Endothelial cell of umbilical vein (primary cell): ENCODE data around the gene KIF17. TPM values are rescaled to one million over a fixed set of nuclear protein-coding genes. Genes with fewer than 3 reads are reported as not detected.
A peak's percentile ranks its signal among the peaks of the same experiment; 100 is the strongest.

Experiments used
- BruUV-seq: library from RNA; stranded (reverse); fragments of 400-500 nt; replicated peaks from 2 replicates; lab custom pipeline; 2021; lab: Mats Ljungman, UMichigan
- CTCF ChIA-PET: fragments of 300-600, 350-600 bp; sonication (Branson Sonifier 250); formaldehyde crosslinking; loops from one replicate; lab custom pipeline; 2021; ENCODE audit warnings: antibody characterized with exemption, inconsistent platforms; lab: Charles Lee
- POLR2A ChIA-PET: fragments of 300-600, 350-600 bp; sonication (Branson Sonifier 250); formaldehyde crosslinking; loops from one replicate; lab custom pipeline; 2021; ENCODE audit warnings: antibody characterized with exemption, inconsistent platforms; lab: Charles Lee
- DNase-seq: peaks from one replicate; pipeline ENCODE4 v3.0.0-alpha.2; 2011; ENCODE audit warnings: low read depth, low spot score
- FAIRE-seq: peaks from 2 replicates; lab custom pipeline; 2011; peaks lifted over from hg19 to GRCh38; lab: Jason Lieb, UNC
- H2AFZ ChIP-seq: 2 replicates; pipeline ENCODE4 v1.6.0; 2012; ENCODE audit warnings: low read depth, low read length, control low read depth, inconsistent platforms
- H3K27ac ChIP-seq: 2 replicates; pipeline ENCODE4 v1.5.1; 2011; ENCODE audit warnings: low read depth, mild to moderate bottlenecking, control low read depth, low read length, moderate library complexity; ENCODE audit not compliant: insufficient read depth
- H3K27me3 ChIP-seq, 2 experiments: 2 replicates each; pipeline versions ENCODE4 v1.6.0 to v1.6.1; 2011; ENCODE audit warnings: low read length in 2 of 2, mixed read lengths in 1 of 2; ENCODE audit not compliant: control insufficient read depth in 2 of 2, insufficient read depth in 2 of 2
- H3K36me3 ChIP-seq, 2 experiments: 2 replicates in 1 of 2; 3 replicates in 1 of 2; pipeline ENCODE4 v1.5.1; 2011; ENCODE audit warnings: low read length in 2 of 2, mild to moderate bottlenecking in 1 of 2, moderate library complexity in 1 of 2; ENCODE audit not compliant: control insufficient read depth in 2 of 2, insufficient read depth in 2 of 2; ENCODE audit errors: extremely low read depth in 1 of 2
- H3K4me1 ChIP-seq: 3 replicates; pipeline ENCODE4 v1.5.1; 2011; ENCODE audit warnings: mild to moderate bottlenecking, low read length; ENCODE audit not compliant: control insufficient read depth, insufficient read depth; ENCODE audit errors: extremely low read depth
- H3K4me2 ChIP-seq: 2 replicates; pipeline ENCODE4 v1.6.1; 2011; ENCODE audit warnings: low read length, control low read depth, mixed read lengths; ENCODE audit not compliant: insufficient read depth
- H3K4me3 ChIP-seq, 3 experiments: fragments of 200-600 bp in 1 of 3; sonication (generic), shearing (Covaris generic) in 1 of 3; replicated peaks in 1 of 3; 2 replicates each; pipeline ENCODE4 v1.5.1; 2011 to 2016; ENCODE audit warnings: control low read depth in 3 of 3, low read length in 3 of 3, mild to moderate bottlenecking in 2 of 3, inconsistent platforms in 1 of 3, low read depth in 1 of 3, moderate library complexity in 1 of 3; ENCODE audit not compliant: insufficient read depth in 1 of 3
- H3K79me2 ChIP-seq: 2 replicates; pipeline ENCODE4 v1.6.0; 2012; ENCODE audit warnings: low read length, inconsistent platforms; ENCODE audit not compliant: control insufficient read depth, insufficient read depth
- H3K9ac ChIP-seq: replicated peaks from 2 replicates; pipeline ENCODE3; 2011; ENCODE audit warnings: low read length, control low read depth; ENCODE audit not compliant: insufficient read depth; ENCODE audit errors: extremely low read depth
- H3K9me1 ChIP-seq: replicated peaks from 3 replicates; pipeline ENCODE4 v1.6.0; 2011; ENCODE audit warnings: mild to moderate bottlenecking, low read length; ENCODE audit not compliant: control insufficient read depth, insufficient read depth; ENCODE audit errors: extremely low read depth
- H3K9me3 ChIP-seq: replicated peaks from 2 replicates; pipeline ENCODE4 v1.5.1; 2012; ENCODE audit warnings: low read length, inconsistent platforms; ENCODE audit not compliant: control insufficient read depth, insufficient read depth
- H4K20me1 ChIP-seq: replicated peaks from 2 replicates; pipeline ENCODE3; 2011; ENCODE audit warnings: mild to moderate bottlenecking, low read length; ENCODE audit not compliant: control insufficient read depth, insufficient read depth; ENCODE audit errors: extremely low read depth
- CTCF ChIP-seq, 2 donors: IDR thresholded peaks; 1 replicate in 1 of 2; 2 replicates in 1 of 2; pipeline ENCODE4 v1.5.1; 2011; ENCODE audit warnings: low read length in 2 of 2, mild to moderate bottlenecking in 2 of 2, moderate library complexity in 2 of 2, control low read depth in 1 of 2, inconsistent platforms in 1 of 2, low read depth in 1 of 2; ENCODE audit not compliant: insufficient read depth in 1 of 2; ENCODE audit errors: extremely low read depth in 1 of 2
- EZH2 ChIP-seq: IDR thresholded peaks from 2 replicates; pipeline ENCODE4 v1.6.1; 2012; ENCODE audit warnings: borderline replicate concordance, low read depth, mild to moderate bottlenecking, moderate library complexity, low read length, inconsistent platforms; ENCODE audit not compliant: severe bottlenecking
- FOS ChIP-seq: IDR thresholded peaks from 2 replicates; pipeline ENCODE4 v1.6.1; 2011; ENCODE audit warnings: mild to moderate bottlenecking, low read length, moderate library complexity, borderline replicate concordance; ENCODE audit not compliant: insufficient read depth
- GATA2 ChIP-seq: IDR thresholded peaks from 2 replicates; pipeline ENCODE4 v1.7.0; 2011; ENCODE audit warnings: low read depth, mild to moderate bottlenecking, moderate library complexity, mixed read lengths, low read length; ENCODE audit not compliant: insufficient read length, insufficient read depth
- JUN ChIP-seq: IDR thresholded peaks from 2 replicates; pipeline ENCODE4 v1.6.1; 2011; ENCODE audit warnings: borderline replicate concordance, low read depth; ENCODE audit not compliant: insufficient read length, insufficient read depth
- MAX ChIP-seq: IDR thresholded peaks from 2 replicates; pipeline ENCODE4 v1.6.1; 2011; ENCODE audit not compliant: insufficient read depth, insufficient read length
- MYC ChIP-seq: IDR thresholded peaks from one replicate; pipeline ENCODE4 v1.6.1; 2011; ENCODE audit warnings: mild to moderate bottlenecking, low read depth, low read length
- POLR2A ChIP-seq: IDR thresholded peaks from 2 replicates; pipeline ENCODE4 v1.6.1; 2012; ENCODE audit warnings: low read depth, mild to moderate bottlenecking, control low read depth, low read length
- POLR2AphosphoS5 ChIP-seq: IDR thresholded peaks from 2 replicates; pipeline ENCODE4 v1.6.1; 2012; ENCODE audit warnings: low read depth, mild to moderate bottlenecking, control low read depth, low read length, moderate library complexity; ENCODE audit not compliant: insufficient read depth
- dilution Hi-C: fragments of 300-500 bp; cut with MboI; formaldehyde crosslinking; loops from one replicate; pipeline ENCODE4 v1.15.0; 2019; ENCODE audit warnings: low sequenced_read_pairs; ENCODE audit not compliant: extremely low pct_ligation_motif_present
- intact Hi-C: fragments of 100-400 bp; cut with micrococcal nuclease; formaldehyde crosslinking; loops from one replicate; pipeline ENCODE4 v1.10.0; 2022
- polyA plus RNA-seq, 4 experiments: library from polyadenylated mRNA; depleted of rRNA in 3 of 4; stranded (reverse) in 3 of 4; unstranded in 1 of 4; fragments of >200 nt; gene quantifications; 2 replicates each; pipeline versions ENCODE4 v1.2.1 to v1.2.3, GENCODE V29; 2011 to 2012; ENCODE audit warnings: missing spikeins in 1 of 4
- total RNA-seq: library from RNA; stranded (reverse); gene quantifications from 2 replicates; pipeline ENCODE4 v1.2.3, GENCODE V29; 2021

The KIF17 gene
- total and polyA plus RNA-seq, 2 donors (not counting 3 experiments of a cell fraction or from before 2014, with no cell fraction given) = 1.1 to 1.5 TPM

DNA sequence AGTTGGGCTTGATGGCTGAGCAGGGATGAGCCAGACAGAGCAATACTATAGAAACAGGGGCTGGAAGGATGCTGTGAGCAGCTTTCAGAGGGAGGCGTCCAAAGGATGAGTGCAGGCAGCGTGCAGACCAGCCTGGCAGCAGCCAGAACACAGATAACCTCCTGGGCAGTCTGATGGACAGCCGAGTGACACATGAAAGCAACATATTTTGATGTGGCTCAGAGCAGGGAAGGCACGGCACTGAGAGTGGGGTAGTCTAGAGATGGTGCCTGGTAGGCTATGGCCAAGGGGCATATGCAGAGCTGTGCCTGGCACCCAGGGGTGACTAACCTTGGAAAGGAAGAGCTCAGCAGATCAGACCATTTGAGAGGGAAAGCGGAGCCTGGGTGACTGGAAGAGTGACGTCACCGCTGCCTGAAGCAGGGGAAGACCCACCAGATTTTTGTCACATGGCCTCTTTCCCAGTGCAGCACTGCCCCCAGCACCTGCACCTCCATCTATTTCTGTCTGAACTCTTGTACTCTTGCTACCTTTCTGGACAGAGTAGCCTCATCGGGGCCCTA is 80.9 kb downstream of the KIF17 start:
- CTCF ChIA-PET = interaction anchor here (7.7 kb wide), 1 partner anchor 62 kb away, joined by 173 read pairs; no protein-coding TSS in a partner anchor
- no peak overlapping the region for H3K27ac ChIP-seq
- FAIRE-seq = no peak
- peaks cover 10% of the 10 kb centered on the region for H3K4me1 ChIP-seq
- peaks cover 2 to 16% of the 10 kb centered on the region in 2 experiments for H3K36me3 ChIP-seq
- no peak overlapping the region for H2AFZ ChIP-seq
- no TSS peak for BruUV-seq
- intact Hi-C loops = no loop called here
- dilution Hi-C loops = no loop called here
- no peaks in the 10 kb centered on the region for H4K20me1 ChIP-seq
- POLR2A ChIA-PET = no interaction called here
- H3K9me3 ChIP-seq = no peaks in the 10 kb centered on the region
- TF ChIP-seq MYC = no peak
- no peak overlapping the region for H3K4me3 ChIP-seq
- no peaks in the 10 kb centered on the region for H3K27me3 ChIP-seq
- no peak overlapping the region for H3K4me2 ChIP-seq
- DNase-seq = no peak
- H3K9ac ChIP-seq = no peak overlapping the region
- H3K9me1 ChIP-seq = no peaks in the 10 kb centered on the region
- H3K79me2 ChIP-seq = no peaks in the 10 kb centered on the region

DNA sequence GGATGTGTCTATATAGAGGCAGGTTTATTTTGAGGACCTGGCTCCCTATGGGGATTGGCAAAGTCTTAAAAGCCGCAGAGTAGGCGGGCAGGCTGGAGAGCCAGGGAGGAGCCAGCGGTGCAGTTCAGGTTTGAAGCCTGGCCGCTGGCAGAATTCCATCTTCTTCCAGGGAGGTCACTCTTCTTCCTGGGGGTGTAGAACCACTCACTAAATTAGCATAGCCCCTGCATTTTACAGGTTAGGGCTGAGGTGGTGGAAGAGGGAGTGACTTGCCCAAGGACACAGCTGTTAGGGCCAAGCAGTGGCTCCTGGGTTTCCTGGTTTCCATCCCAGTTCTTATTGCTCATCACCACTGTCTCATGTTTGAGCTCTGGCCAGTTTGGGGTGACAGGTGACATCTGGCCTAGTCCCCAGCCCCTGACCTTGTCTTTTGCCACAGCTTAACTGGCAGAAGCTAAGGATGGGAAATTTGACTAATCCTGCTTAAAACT is 83.2 kb downstream of the KIF17 start:
- no peaks in the 10 kb centered on the region for H3K27me3 ChIP-seq
- DNase-seq (no peak), FAIRE-seq (no peak)
- peak overlapping the region; percentile 73 for H3K9ac ChIP-seq
- POLR2A ChIA-PET = no interaction called here
- H3K4me2 ChIP-seq = peak overlapping the region; percentile 100
- no peaks in the 10 kb centered on the region for H3K79me2 ChIP-seq
- peak overlapping the region; percentile 99 for H2AFZ ChIP-seq
- H4K20me1 ChIP-seq = no peaks in the 10 kb centered on the region
- H3K4me1 ChIP-seq = peaks cover 10% of the 10 kb centered on the region
- CTCF ChIA-PET = interaction anchor here (1.0 to 7.7 kb wide), 6 partner anchors 17 to 109 kb away, joined by 3 to 173 read pairs (median 6); partner anchors contain the start of gene CDA
- peaks cover 0 to 12% of the 10 kb centered on the region in 2 experiments for H3K36me3 ChIP-seq
- no peak for TF ChIP-seq POLR2A
- no peak for TF ChIP-seq EZH2
- no peak for TF ChIP-seq MAX
- TF ChIP-seq POLR2AphosphoS5 = no peak
- TF ChIP-seq FOS = no peak
- no peak for TF ChIP-seq CTCF (IDR thresholded peaks at IDR 0.05; ENCODE audit: extremely low read depth in 1 of 2, insufficient read depth in 1 of 2, low read depth in 1 of 2, low read length in 2 of 2)
- TF ChIP-seq MYC = no peak
- TF ChIP-seq GATA2 = no peak
- no peak for TF ChIP-seq JUN
- H3K9me3 ChIP-seq = no peaks in the 10 kb centered on the region
- BruUV-seq = no TSS peak
- peak overlapping the region; percentile 89 to 95 (median 95) for H3K4me3 ChIP-seq
- intact Hi-C loops = loop anchor here (5.0 kb wide), 1 partner anchor 127 kb away; the partner anchor contains the start of gene MUL1
- dilution Hi-C loops = no loop called here
- no peak overlapping the region for H3K27ac ChIP-seq
- H3K9me1 ChIP-seq = no peaks in the 10 kb centered on the region
